CD4-positive, alpha-beta T cell treated with Interferon gamma for 1 hour (primary cell): Measurements from ENCODE around the gene ABCB11.
"Not testable (repeated sequence)": the region's sequence is repeated elsewhere in the genome, so short reads cannot be mapped to it uniquely, and the experiment has no call there.

ENCODE experiments used
- DNase-seq: peaks from one replicate; pipeline ENCODE4 v3.0.0-alpha.2; 2020

ABCB11 gene

GRCh38 chr2:168969865-168970264, 61.3 kb downstream of the ABCB11 start:
- DNase-seq = no peak

GRCh38 chr2:168968342-168968741, 62.8 kb downstream of the ABCB11 start:
- DNase-seq = no peak

GRCh38 chr2:168964251-168964807, 66.8 kb downstream of the ABCB11 start:
- no peak for DNase-seq

DNA sequence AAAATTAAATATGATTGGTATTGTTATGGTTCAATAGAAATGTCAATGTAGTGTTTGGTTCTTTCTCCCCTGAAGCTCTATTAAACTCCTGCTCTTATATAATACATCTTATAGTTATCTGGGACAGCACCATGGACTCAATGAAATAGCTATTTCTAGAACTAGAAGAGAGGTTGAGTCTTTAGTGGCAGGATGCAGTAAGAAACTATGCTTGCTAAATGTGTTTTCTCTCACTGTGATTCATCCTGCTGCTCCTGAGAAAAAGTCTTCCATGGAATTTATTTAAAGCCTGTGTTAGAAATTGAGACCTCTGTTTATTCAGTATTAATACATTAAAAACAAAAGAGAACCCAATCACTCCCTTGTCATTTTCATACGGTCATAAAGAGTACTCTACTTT, 68.5 kb downstream of the ABCB11 start:
- no peak for DNase-seq

- no peak for DNase-seq
These were observed 69.5 kb downstream of the ABCB11 start for GRCh38 chr2:168961450-168962229.

GRCh38 chr2:168956392-168956791, 74.7 kb downstream of the ABCB11 start:
- no peak for DNase-seq

GRCh38 chr2:168955321-168955720, 75.8 kb downstream of the ABCB11 start:
- no peak for DNase-seq

DNA sequence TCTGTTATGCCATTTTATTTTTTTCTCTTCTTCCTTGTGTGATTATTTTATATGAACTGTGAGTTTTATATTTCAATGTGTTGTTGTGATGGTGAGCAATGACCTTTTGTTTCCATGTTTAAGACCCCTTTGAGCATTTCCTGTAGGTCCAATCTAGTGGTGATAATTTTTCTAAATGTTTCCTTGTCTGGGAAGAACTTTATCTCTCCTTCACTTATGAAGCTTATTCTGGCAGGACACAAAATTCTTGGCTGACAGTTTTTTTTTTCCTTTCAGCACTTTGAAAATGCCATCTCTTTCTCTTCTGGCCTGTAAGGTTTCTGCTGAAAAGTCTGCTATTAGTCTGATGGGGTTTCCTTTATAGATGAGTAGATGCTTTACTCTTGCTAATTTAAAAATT, 76.9 kb downstream of the ABCB11 start:
- no peak for DNase-seq

DNA sequence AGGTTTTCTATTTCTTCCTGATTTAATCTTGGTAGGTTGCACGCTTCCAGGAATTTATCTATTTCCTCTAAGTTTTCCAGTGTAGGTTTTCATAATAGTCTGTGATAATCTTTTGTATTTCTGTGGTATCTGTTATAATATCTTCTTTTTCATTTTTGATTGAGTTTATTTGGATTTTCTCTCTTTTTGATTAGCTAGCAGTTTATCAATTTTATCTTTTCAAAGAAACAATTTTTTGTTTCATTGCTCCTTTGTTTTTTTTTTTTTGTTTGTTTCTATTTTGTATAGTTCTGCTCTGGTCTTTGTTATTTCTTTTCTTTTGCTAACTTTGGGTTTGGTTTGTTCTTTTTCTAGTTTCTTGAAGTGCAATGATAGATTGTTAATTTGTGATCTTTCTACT, 78.7 kb downstream of the ABCB11 start:
- DNase-seq = no peak

DNA sequence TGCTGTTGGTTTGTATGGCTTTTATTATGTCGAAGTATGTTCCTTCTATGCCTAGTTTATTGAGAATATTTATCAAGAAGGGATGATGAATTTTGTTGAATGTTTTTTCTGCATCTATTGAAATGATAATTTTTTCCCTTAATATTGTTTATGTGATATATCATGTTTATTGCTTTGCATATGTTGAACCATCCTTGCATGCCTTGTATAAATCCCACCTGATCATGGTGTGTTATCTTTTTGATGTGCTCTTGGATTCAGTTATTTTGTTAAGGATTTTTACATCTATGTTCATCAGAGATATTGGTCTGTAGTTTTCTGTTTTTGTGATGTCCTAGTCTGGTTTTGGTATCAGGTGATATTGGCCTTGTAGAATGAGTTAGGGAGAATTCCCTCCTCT, 79.3 kb downstream of the ABCB11 start:
- no peak for DNase-seq

DNA sequence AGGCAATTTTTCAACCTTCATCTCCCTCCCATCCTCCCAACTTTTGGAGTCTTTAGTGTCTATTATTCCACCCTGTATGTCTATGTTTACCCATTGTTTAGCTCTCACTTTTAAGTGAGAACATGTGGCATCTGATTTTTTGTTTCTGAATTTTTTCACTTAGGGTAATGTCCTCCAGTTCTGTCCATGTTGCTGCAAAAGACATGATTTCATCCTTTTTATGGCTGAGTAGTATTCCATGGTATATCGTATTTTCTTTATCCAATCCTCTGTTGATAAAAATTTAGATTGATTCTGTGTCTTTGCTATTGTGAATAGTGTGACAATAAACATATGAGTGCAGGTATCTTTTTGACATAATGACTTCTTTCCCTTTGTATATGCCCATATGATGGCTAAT, 81.8 kb downstream of the ABCB11 start:
- DNase-seq = no peak

- DNase-seq = no peak
These were observed 82.4 kb downstream of the ABCB11 start for GRCh38 chr2:168948621-168949212.

DNA sequence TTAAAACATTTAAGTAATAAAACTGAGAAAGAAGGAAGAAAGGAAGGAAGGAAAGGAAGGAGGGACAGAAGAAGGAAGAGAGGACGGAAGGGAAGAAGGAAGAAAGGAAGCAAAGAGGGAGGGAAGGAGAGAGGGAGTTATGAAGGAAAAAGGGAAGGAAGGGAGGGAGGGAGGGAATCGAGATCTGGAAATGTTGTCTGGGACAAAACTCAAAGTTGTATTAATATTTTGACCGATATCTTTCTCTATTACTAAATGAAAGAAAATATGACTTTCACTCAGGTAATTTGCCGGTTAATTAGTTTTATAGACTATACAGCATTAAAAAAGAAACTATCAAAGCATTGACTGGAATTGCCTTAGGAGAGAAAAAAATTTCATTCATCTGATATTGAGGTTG, 85.6 kb downstream of the ABCB11 start:
- no peak for DNase-seq

DNA sequence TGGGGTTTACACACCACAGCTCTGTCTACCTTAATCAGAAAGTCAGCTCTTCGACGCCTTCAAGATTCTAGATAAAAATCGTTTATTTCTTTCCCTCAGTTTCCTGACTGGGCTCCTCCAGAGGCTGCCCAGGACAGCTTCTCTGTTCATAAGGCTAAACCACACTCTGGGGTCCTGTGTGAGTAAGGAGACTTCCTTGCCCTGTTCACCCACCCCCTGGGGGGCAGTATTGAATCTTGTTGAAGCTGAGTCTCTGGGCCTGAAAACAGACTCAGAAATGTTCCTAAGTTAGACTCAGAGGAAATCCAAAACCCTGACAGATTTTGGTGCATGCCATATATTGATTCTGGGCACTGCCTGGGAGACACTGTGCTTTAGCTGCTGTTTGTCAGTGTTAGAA, 87.1 kb downstream of the ABCB11 start:
- no peak for DNase-seq

GRCh38 chr2:168941297-168941696, 89.8 kb downstream of the ABCB11 start:
- no peak for DNase-seq

GRCh38 chr2:168939918-168940317, 91.2 kb downstream of the ABCB11 start:
- no peak for DNase-seq

GRCh38 chr2:168939061-168939460, 92.1 kb downstream of the ABCB11 start:
- no peak for DNase-seq

DNA sequence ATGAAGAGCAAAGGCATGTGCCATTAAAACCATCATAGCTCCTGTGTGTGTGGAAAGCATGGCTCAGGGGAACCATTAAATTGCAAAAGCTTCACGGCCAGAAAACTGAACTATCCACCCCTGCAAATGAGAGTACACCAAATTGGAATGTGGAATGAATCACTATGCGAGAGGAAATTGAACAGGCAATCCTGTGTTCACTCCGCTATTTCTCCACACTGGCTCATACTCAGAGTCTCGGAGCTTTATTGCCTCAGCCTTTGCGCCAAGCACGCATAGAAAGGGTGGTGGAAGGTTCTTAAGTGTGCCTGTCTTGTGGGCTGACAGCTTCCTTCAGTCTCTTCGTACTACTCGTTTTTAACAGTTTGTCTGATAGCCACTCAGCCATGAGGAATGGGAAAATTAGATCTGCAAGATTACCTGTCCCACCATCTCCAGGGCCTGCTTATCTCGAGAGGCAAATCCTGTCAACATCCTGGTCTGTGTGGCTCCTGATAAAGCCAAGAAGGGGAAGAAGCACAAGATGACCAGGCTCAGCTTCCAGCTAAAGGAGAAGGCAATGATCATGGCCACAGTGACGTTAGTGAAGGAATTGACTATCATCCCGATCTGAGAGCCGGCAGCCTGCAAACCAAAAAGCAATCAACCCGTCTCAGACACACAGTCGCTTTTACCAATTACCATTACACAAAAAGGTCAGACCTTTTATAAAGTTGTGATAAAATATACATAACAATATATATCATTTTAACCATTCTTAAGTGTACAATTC, 95.1 kb downstream of the ABCB11 start:
- no peak for DNase-seq

- no peak for DNase-seq
These were observed 96.3 kb downstream of the ABCB11 start for GRCh38 chr2:168934826-168935225.

GRCh38 chr2:168932174-168932573, 99.0 kb downstream of the ABCB11 start:
- not testable (repeated sequence) for DNase-seq

- DNase-seq = no peak
These were observed 100.9 kb downstream of the ABCB11 start for GRCh38 chr2:168930242-168930641.

- no peak for DNase-seq
These were observed 102.1 kb downstream of the ABCB11 start for GRCh38 chr2:168929031-168929430.

- DNase-seq = no peak
These were observed 102.9 kb downstream of the ABCB11 start for GRCh38 chr2:168928113-168928831.
